ENCODE results near the gene TMEM95. TPM values are rescaled to one million over a fixed set of nuclear protein-coding genes. Genes with fewer than 3 reads are reported as not detected.
"Not testable (repeated sequence)": the region's sequence is repeated elsewhere in the genome, so short reads cannot be mapped to it uniquely, and the experiment has no call there.

TMEM95 gene
- total RNA-seq, 1 donor from 2014 or later = not detected

- H3K4me3 Mint-ChIP-seq (ENCODE audit: unreplicated experiment) = no peak overlapping the region
- peaks cover 5% of the 10 kb centered on the region for H3K9me3 Mint-ChIP-seq (ENCODE audit: unreplicated experiment)
- H3K4me1 Mint-ChIP-seq (ENCODE audit: low read depth, unreplicated experiment) = peaks cover 4% of the 10 kb centered on the region
- no peak overlapping the region for H3K27ac Mint-ChIP-seq (ENCODE audit: unreplicated experiment)
- no peak for DNase-seq
- no peaks in the 10 kb centered on the region for H3K36me3 Mint-ChIP-seq (ENCODE audit: unreplicated experiment)
- peaks cover 6% of the 10 kb centered on the region for H3K27me3 Mint-ChIP-seq (ENCODE audit: unreplicated experiment)
- TF ChIP-seq, protein P1, sequence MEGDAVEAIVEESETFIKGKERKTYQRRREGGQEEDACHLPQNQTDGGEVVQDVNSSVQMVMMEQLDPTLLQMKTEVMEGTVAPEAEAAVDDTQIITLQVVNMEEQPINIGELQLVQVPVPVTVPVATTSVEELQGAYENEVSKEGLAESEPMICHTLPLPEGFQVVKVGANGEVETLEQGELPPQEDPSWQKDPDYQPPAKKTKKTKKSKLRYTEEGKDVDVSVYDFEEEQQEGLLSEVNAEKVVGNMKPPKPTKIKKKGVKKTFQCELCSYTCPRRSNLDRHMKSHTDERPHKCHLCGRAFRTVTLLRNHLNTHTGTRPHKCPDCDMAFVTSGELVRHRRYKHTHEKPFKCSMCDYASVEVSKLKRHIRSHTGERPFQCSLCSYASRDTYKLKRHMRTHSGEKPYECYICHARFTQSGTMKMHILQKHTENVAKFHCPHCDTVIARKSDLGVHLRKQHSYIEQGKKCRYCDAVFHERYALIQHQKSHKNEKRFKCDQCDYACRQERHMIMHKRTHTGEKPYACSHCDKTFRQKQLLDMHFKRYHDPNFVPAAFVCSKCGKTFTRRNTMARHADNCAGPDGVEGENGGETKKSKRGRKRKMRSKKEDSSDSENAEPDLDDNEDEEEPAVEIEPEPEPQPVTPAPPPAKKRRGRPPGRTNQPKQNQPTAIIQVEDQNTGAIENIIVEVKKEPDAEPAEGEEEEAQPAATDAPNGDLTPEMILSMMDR (IDR thresholded peaks at IDR 0.05; ENCODE audit: partially characterized antibody, unreplicated experiment) = no peak
Observed at GRCh38 chr17:7357381-7357780, 2.4 kb downstream of the TMEM95 start.

DNA sequence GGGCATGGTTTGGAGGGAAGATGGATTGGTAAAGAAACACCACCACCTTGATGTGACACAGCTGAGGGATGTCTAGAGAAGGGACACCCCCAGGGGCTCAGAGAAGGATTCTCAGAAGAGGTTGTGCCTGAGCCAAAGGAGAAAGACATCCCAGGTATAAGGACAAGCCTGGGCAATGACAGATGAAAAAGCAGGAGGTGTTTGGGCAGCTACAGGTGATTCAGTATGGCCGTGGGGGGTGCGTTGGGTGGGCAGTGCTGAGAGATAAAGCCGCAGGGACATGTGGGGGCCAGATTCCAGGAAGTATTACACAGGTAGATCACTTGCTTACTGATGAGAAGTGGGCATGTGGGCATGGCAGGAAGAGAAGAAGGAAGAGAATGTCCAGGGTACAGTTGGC lies 7.0 kb downstream of the TMEM95 start:
- Mint-ChIP-seq H3K27ac (ENCODE audit: unreplicated experiment) (no peak overlapping the region), H3K36me3 (ENCODE audit: unreplicated experiment) (peaks cover 3% of the 10 kb centered on the region), H3K9me3 (ENCODE audit: unreplicated experiment) (peaks cover 3% of the 10 kb centered on the region), H3K4me3 (ENCODE audit: unreplicated experiment) (no peak overlapping the region), H3K4me1 (ENCODE audit: low read depth, unreplicated experiment) (no peaks in the 10 kb centered on the region), H3K27me3 (ENCODE audit: unreplicated experiment) (peaks cover 3% of the 10 kb centered on the region)
- TF ChIP-seq, protein P1 (IDR thresholded peaks at IDR 0.05; ENCODE audit: partially characterized antibody, unreplicated experiment) = no peak
- no peak for DNase-seq

DNA sequence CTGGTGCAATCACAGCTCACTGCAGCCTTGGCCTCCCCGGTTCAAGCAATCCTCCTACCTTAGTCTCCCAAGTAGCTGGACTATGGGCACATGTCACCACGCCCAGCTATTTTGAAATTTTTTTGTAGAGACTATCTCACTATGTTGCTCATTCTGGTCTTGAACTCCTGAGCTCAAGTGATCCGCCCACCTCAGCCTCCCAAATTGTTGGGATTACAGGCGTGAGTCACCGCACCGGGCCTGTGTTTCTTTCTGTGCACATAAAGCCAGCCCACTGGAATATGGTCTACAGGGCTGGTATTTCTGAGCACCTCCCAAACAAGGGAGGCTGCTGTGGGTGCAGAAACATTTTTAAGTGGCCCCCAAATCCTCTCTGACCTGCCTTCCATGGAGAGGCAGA lies 8.4 kb downstream of the TMEM95 start:
- Mint-ChIP-seq H3K27ac (ENCODE audit: unreplicated experiment) (no peak overlapping the region), H3K36me3 (ENCODE audit: unreplicated experiment) (peaks cover 3% of the 10 kb centered on the region), H3K4me3 (ENCODE audit: unreplicated experiment) (no peak overlapping the region), H3K4me1 (ENCODE audit: low read depth, unreplicated experiment) (no peaks in the 10 kb centered on the region), H3K9me3 (ENCODE audit: unreplicated experiment) (peaks cover 3% of the 10 kb centered on the region), H3K27me3 (ENCODE audit: unreplicated experiment) (no peaks in the 10 kb centered on the region)
- TF ChIP-seq, protein P1 (IDR thresholded peaks at IDR 0.05; ENCODE audit: partially characterized antibody, unreplicated experiment) = no peak
- DNase-seq = no peak

GRCh38 chr17:7365963-7366362 lies 11.0 kb downstream of the TMEM95 start:
- not testable (repeated sequence) for H3K27me3 Mint-ChIP-seq (ENCODE audit: unreplicated experiment); DNase-seq; H3K36me3 Mint-ChIP-seq (ENCODE audit: unreplicated experiment); H3K9me3 Mint-ChIP-seq (ENCODE audit: unreplicated experiment); H3K27ac Mint-ChIP-seq (ENCODE audit: unreplicated experiment); H3K4me1 Mint-ChIP-seq (ENCODE audit: low read depth, unreplicated experiment); H3K4me3 Mint-ChIP-seq (ENCODE audit: unreplicated experiment)

GRCh38 chr17:7367083-7367482 lies 12.1 kb downstream of the TMEM95 start:
- peaks cover 3% of the 10 kb centered on the region for H3K36me3 Mint-ChIP-seq (ENCODE audit: unreplicated experiment)
- peaks cover 1% of the 10 kb centered on the region for H3K27me3 Mint-ChIP-seq (ENCODE audit: unreplicated experiment)
- no peak overlapping the region for H3K27ac Mint-ChIP-seq (ENCODE audit: unreplicated experiment)
- no peaks in the 10 kb centered on the region for H3K4me1 Mint-ChIP-seq (ENCODE audit: low read depth, unreplicated experiment)
- TF ChIP-seq, protein P1 (IDR thresholded peaks at IDR 0.05; ENCODE audit: partially characterized antibody, unreplicated experiment) = no peak
- no peak for DNase-seq
- no peak overlapping the region for H3K4me3 Mint-ChIP-seq (ENCODE audit: unreplicated experiment)
- peaks cover 3% of the 10 kb centered on the region for H3K9me3 Mint-ChIP-seq (ENCODE audit: unreplicated experiment)
